NOMO-1 treated with dmso at 0.1 percent for 144 hours (cell line): ENCODE results near the gene KRTAP12-2.
"Not testable (repeated sequence)": the region's sequence is repeated elsewhere in the genome, so short reads cannot be mapped to it uniquely, and the experiment has no call there.

Source experiments
- DNase-seq: peaks from one replicate; lab custom pipeline; 2025; ENCODE audit not compliant: unreplicated experiment; lab: John Stamatoyannopoulos, UW

Gene KRTAP12-2

DNA sequence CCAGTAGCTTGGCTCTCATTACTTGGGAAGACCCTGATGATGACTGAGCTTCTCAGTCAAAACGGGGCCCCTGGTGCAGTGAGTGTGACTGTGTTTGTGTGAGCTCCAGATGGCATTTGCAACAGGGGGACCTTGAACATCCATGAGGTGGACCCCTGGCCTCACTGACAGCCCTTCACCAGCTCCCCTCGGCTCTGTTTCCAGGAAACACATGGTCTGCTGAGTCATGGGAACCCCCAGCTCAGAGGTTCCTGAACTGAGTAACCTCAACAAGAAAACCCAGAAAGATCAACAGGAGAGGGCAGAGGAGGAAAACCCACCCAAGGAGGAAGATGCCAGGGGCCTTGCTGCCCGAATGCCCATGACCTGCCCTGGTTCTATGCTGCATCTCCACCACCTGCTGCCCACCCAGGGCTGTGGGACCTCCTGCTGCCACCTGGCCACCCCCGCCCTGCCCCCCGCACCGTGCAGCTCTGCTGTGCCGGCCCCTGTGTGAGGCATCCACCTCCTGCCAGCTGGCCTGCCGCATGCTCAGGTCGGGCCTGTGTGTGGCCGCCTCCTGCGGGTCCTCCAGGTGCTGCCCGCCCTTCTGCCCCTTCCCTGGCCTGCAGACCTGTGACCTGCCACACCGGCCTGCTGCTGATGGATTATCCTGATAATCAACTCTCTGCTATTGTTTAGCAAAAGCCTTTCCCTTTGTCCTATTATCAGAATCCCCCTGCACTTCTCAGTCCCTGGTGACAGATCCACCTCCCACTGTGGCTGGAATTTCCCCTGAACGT is 19.5 kb upstream of the KRTAP12-2 start:
- no peak for DNase-seq

DNA sequence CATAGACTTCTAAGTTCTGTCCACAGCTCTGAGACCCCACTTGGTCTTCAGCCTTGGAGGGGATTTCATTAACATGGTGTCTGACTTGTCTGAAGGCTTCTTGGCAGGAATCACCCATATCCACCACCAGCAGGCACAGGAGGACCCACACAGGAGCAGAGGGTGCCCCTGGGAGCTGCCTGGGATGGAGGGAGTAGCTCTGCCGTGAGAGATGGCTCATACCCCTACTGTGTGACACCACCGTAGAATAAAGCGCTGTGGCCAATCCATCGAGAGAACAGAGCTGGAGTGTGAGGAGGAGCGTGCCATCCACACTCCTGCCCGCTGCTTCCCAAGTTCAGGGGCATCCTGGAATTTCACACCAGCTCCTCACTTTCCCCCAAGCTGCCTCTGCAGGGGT is 18.3 kb upstream of the KRTAP12-2 start:
- DNase-seq: not testable (repeated sequence)

DNA sequence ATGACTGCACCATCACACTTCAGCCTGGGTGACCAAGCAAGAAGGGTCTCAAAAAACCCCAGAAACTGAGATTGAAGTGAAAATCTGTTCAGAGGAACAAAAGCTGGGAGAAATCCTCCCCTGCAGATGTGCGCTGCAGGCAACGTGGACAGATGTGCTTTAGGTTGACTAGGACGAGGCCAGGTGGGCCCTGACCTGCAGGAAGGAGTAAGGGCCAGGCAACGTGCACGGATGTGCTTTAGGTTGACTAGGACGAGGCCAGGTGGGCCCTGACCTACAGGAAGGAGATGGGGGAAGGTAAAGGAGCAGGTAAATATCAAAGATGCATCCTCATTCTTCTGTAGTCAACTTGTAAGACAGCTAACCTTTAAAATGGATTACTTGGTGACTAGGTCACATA is 17.8 kb upstream of the KRTAP12-2 start:
- DNase-seq: no peak

DNA sequence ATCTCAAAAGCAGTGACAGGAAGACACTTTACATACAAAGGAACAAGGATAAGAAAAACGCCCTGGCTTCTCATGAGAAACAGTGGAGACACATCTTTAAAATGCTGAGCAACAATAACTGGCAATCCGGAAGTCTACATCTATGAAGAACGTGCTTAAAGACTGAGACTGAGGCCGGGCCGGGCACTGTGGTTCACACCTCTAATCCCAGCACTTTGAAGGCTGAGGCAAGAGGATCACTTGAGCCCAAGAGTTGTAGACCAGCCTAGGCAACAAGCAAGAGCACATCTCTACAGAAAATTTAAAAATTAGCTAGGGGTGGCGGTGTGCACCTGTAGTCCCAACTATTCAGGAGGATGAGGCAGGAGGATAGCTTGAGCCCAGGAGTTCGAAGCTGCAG is 17.4 kb upstream of the KRTAP12-2 start:
- no peak for DNase-seq

DNA sequence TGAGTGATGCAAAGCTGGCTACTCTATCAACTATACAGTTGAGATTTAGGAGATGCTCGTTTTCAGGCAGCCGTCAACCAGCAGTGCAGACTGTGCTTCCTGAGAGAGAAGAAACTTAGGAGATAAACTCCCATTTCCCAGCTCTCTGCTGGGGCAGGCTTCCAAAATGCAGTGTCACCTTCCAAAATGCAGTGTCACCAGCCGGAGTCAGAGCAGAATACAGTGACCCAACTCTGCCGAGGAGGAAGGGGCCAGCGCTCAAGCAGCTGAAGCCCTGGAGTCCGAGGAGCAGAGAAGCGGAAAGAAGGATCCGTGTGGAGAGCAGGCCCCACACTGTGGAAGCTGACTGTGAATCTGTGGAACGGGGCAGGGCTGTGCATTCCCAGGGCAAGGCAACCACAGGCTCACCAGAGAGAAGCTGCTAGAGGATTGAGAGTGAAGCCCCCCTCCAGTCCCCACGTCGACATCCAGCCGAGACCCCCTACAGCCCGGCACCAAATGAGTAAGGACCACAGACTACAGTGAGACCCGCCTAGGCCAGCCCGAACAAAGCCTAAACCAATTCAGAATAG is 15.9 kb upstream of the KRTAP12-2 start:
- DNase-seq: no peak

DNA sequence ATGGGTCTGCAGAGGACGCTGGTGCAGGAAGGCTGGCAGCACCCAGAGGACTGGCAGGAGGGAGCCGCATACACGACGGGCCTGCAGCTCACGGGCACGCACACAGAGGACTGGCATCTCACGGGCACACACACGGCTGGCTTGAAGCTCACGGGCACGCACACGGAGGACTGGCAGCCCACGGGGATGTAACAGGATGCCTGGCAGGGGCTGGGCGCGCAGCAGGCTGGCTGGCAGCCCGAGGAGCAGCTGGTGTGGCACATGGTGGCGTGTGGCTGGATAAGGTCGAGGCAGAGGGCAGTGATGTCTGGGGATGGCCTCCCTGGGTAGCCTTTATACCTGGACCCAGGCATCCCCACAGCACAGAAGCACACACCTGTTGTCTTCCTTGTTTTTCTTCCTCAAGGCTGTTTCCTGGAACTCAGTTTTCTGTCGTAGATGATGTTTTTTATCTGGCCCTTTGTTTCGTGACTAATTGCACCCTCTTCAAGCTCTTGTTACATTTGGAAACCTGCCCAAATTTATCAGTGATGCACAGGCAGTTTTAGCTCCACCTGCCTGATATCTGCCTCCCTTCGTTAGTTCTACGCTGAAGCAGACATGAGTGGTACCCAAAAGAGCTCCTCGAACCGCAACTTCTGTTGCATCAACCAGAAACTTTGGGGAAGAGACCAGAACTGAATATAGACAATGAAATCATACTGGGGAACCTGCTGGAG is 15.3 kb upstream of the KRTAP12-2 start, which contains the start of gene KRTAP12-1:
KRTAP12-1 (minus strand) TSS at position 303 of the 719 bp plus-strand sequence; CDS start at position 263, 40 bp downstream.
- DNase-seq: no peak

DNA sequence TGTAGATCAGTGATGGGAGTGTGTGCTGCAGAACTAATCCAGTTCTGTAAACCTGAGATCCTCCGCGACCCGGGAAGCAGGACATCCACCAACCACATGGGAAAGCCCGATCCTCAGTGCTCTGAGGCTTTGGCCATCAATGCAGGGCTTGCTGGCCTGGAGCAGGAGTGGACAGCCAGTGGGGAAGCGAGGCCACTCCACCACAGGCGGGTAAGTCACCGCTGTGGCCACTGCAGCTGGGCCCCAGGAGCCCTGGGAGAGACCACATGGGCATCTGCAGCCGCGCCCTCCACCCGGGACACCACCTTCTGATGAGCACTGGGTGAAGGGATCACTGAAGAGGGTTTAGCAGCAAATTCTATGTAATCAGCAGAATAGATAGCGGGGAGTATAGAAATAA is 14.4 kb upstream of the KRTAP12-2 start:
- DNase-seq: no peak

DNA sequence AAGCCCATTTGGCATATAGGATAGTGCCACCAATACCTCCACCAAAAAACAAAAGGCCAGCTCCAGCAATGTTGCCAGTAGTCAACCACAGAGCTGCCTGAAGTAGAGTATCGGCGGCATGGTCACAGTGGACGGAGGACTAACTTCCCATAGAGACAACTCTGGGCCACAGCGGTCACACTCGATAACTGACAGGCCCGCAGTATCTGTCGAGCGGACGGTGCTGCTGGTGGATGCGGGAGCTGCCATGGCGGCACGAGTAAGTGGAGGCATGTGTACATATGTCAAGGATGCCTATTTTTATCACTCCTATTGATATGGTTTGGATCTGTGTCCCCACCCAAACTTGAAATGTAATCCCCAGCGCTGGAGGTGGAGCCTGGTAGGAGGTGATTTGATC is 11.2 kb upstream of the KRTAP12-2 start:
- DNase-seq: no peak

DNA sequence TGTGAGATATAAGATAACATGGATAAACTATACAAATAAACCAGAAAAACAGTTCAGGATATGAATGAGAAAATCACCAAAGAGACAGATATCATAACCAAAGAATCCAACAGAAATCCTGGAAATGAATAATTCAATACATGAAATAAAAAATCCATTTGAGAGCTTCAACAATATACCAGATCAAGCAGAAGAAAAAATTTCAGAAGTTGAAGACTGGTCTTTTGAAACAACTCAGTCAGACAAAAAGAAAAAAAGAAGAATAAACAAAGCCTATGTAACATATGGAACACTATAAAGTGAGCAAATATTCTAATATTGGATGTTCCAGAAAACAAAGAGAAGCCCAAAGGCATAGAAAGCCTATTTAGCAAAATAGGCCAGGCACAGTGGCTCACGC is 5.2 kb upstream of the KRTAP12-2 start:
- no peak for DNase-seq

DNA sequence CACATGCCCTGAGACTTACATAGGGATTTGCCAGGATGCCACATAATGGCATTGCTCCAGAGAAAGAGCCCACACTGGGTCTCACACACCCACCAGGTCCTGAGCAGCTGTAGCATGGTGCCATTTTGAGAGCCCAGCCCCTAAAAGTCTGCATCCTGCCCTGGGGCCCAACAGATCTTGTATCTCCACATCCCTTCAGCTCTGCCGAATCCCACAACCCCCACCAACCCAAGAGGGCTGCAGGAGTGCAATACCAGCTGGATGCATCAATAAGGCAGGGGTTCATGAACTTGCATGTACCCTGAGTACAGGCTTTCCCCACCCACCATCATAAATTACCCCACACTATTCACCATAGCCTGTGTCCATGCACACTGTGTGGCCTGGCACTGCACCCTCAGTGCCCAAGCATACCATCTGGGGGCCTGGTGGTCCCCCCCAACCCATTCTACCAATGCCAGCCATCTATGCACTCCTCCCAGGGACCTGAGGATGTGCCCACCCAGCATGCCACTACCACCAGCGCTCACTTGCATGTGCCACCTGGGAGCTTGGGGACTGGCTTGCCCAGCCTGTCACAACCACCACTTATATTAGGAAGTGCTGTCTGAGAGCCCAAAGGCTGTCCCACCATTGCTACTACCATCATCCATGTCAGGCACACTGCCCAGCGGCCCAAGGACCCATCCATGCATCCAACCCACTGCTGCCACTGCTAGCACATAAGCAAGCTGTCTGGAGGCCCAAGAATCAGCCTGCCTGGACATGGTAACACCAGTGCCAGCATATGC is 4.1 kb upstream of the KRTAP12-2 start:
- DNase-seq: no peak

DNA sequence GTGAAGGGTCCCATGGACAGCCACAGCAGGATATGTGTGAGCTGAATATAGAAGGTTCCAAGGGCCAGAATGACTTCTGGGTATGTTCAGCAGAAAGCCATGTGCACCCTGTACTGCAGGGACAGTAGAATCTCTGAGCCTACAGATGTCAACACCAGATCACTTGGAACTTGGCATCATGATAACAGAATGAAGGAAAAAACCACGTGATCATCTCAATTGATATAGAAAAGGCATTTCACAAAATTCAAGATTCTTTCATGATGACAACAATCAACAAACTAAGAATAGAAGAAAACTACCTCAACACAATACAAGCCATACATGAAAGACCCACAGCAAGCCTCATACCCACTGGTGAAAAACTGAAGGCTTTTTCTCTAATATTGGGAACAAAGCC is 885 bp upstream of the KRTAP12-2 start:
- no peak for DNase-seq

DNA sequence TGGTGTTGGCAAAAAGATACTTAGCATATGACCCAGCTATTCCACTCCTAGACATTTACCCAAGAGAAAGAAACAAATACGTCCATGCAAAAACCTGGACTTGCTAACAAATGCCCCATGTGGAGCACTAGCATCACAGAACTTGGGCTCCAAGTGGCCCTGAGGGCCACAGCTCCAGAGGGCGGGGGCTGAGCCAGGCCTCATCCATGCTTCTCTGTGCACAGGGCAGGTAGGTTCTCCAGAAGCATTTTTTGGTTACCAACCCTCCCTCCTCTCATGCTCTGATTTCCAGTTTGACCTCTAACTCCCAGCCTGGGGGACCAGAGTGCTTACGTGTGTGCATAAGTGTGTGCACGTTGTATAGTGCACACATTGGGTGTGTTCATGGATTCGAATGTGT is 2.0 kb downstream of the KRTAP12-2 start:
- no peak for DNase-seq

DNA sequence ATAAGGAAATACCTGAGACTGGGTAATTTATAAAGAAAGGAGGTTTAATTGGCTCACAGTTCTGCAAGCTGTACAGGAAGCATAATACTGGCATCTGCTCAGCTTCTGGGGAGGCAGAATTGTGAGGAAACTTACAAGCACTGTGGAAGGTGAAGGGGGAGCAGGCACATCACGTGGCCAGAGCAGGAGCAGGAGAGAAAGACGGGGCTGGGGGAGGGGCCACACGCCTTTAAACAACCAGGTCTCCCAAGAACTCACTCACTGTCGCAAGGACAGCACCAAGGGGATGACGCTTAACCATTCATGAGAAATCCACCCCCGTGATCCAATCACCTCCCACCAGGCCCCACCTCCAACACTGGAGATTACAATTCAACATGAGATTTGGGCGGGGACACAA is 5.2 kb downstream of the KRTAP12-2 start:
- not testable (repeated sequence) for DNase-seq

DNA sequence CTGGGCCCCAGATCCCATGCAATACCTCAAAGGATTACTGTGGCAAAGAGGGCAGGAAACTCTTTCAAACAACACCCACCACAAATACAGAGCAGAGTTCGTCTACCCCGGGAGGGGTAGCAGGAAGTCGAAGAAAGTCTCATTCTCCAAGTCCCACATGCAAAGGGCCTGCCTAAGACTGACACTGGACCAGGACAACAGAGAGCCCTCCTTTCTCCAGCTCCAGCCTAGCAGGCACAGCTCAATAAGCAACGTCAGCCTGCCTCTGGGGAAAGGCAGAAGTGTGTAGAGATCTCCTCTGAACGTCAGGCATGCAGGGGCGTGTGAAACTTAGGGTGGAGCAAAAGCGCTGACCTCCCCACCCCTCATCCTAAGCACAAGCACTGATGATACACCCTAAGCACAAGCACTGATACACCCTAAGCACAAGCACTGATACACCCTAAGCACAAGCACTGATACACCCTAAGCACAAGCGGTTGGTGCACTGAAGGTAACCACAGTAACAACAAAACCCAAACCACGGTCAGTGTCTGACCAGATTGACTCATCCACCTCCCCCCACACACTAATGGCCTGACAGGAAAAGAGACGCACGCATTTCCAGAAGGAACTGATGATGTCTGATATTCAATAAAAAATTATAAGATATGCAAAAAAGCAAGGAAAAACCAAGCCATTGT is 7.7 kb downstream of the KRTAP12-2 start:
- no peak for DNase-seq

DNA sequence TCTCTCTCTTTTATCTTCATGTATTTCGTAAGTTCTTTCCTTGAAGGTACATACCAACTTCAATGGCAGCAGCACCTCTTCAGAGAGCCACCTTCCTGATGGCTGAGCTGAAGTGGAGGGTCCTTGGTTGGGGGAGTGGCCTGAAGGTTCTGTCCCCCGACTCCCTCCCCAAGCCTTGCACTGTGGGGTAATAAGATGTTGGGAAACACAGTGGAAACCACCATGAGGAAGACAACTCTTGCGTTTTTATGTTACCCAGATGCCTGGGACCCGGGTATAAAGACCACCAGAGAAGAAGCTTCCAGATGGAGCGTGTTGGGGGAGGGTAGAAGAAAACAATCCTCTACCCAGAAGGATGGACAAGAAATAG is 8.2 kb downstream of the KRTAP12-2 start:
- no peak for DNase-seq

DNA sequence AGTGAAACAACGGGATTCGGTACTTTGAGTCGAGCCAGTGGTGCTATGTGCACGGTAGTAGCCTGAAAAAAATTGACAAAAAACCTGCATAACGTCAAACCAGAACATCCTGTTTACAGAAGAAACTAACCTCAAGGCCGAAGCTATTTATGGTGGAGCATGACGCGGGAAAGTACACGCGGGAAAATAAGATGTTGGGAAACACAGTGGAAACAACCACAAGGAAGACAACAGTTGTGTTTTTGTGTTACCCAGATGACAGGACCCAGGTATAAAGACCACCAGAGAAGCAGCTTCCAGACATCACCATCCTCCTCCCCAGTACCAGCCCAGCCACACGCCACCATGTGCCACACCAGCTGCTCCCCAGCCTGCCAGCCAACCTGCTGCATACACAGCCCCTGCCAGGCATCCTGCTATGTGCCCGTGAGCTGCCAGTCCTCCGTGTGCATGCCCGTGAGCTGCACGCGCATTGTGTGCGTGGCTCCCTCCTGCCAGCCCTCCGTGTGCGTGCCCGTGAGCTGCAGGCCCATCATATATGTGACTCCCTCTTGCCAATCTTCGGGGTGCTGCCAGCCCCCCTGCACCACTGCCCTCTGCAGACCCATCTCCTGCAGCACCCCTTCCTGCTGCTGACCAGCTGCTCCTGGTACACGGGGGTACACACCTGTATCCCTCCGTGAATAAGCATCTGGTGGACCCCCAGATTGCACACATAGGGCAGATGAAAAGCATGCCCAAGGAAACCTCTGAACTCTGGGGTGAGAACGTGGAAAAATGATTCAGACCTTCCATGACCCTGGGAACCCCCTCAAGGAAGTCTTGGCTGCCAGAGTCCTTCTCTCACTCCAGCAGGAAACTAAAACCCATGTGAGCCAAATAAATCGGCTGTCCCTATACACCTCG is 8.8 kb downstream of the KRTAP12-2 start, which contains the start of gene KRTAP12-3:
KRTAP12-3 (plus strand) TSS at position 298 of the 906 bp plus-strand sequence; CDS start at position 346, 48 bp downstream.
- no peak for DNase-seq

DNA sequence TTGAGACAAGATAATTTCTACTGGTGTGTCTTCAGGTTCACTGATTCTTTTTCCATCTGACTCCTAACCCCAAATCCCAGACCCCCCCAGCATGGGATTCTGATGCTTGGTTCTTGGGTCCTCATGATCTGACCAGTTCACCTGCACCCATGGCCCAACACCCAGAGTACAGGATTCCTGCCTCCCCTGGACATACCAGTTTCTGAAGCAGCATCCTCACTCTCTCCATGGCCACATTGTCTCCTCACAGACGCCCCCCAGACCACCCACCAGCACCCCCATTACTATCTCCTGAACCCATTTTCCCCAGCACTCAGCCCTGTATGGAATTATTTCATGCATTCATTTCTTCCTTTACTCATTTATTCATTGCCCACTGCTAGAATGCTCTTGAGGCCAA is 9.9 kb downstream of the KRTAP12-2 start:
- DNase-seq: no peak

DNA sequence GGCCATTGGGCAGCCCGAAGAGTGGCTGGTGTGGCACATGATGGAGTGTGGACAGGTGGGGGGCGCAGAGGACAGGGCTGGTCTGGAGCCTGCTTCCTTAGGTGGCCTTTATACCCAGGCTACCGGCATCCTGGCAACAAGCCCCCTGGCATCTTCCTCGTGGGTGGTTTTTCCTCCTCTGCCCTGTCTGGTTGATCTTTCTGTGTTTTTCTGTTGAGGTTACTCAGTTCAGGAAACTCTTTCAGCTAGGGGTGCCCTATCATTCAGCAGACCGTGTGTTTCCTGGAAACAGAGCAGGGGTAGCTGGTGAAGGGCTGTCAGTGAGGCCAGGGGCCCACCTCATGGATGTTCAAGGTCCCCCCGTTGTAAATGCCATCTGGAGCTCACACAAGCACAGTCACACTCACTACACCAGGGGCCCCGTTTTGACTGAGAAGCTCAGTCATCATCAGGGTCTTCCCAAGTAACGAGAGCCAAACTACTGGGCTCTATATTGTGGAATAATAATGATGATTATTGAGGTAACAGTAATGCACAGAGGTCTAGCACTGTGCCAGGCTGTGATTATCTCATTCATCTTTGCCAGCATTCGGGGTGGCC is 12.1 kb downstream of the KRTAP12-2 start, which contains the start of gene KRTAP12-4:
KRTAP12-4 (minus strand) TSS at position 84 of the 600 bp plus-strand sequence; CDS start at position 39, 45 bp downstream.
- no peak for DNase-seq
